Fibroblast of lung (primary cell): Measurements from ENCODE around the gene ZNF586.
"Not testable (repeated sequence)": the region's sequence is repeated elsewhere in the genome, so short reads cannot be mapped to it uniquely, and the experiment has no call there.

Experiments
- EZH2 ChIP-seq: IDR thresholded peaks from 2 replicates; pipeline ENCODE4 v1.5.1; 2012; ENCODE audit warnings: low read length, control low read depth, mild to moderate bottlenecking; ENCODE audit errors: missing control alignments
- TF ChIP-seq, protein P1 (sequence below), 2 donors: IDR thresholded peaks in 1 of 2; conservative IDR thresholded peaks in 1 of 2; 1 replicate in 1 of 2; 2 replicates in 1 of 2; pipeline ENCODE4 v1.5.1; 2011 to 2012; ENCODE audit warnings: low read length in 2 of 2, control low read depth in 1 of 2, inconsistent platforms in 1 of 2, low read depth in 1 of 2, mild to moderate bottlenecking in 1 of 2

DNA sequence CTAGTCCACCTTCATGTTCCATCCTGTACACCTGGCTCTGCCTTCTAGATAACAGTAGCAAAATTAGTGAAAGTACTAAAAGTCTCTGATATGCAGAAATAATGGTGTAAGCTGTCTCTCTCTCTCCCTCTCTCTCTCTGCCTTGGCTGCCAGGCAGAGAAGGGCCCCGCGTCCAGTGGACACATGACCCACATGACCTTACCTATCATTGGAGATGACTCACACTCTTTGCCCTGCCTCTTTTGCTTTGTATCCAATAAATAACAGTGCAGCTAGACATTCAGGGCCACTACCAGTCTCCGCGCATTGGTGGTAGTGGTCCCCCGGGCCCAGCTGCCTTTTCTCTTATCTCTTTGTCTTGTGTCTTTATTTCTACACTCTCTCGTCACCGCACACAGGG lies 30.7 kb upstream of the ZNF586 start:
- TF ChIP-seq, protein P1, sequence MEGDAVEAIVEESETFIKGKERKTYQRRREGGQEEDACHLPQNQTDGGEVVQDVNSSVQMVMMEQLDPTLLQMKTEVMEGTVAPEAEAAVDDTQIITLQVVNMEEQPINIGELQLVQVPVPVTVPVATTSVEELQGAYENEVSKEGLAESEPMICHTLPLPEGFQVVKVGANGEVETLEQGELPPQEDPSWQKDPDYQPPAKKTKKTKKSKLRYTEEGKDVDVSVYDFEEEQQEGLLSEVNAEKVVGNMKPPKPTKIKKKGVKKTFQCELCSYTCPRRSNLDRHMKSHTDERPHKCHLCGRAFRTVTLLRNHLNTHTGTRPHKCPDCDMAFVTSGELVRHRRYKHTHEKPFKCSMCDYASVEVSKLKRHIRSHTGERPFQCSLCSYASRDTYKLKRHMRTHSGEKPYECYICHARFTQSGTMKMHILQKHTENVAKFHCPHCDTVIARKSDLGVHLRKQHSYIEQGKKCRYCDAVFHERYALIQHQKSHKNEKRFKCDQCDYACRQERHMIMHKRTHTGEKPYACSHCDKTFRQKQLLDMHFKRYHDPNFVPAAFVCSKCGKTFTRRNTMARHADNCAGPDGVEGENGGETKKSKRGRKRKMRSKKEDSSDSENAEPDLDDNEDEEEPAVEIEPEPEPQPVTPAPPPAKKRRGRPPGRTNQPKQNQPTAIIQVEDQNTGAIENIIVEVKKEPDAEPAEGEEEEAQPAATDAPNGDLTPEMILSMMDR (conservative IDR thresholded peaks at IDR 0.05 in 1 of 2, IDR thresholded peaks at IDR 0.05 in 1 of 2; ENCODE audit: low read depth in 1 of 2, low read length in 2 of 2) = not testable (repeated sequence)
- TF ChIP-seq EZH2 = not testable (repeated sequence)
